ENCODE data around the gene BCAR1. TPM values are rescaled to one million over a fixed set of nuclear protein-coding genes. Genes with fewer than 3 reads are reported as not detected.
A peak's percentile ranks its signal among the peaks of the same experiment; 100 is the strongest.

BCAR1 gene
- polyA plus RNA-seq, 2 donors, result 20.2 to 25.7 TPM

DNA sequence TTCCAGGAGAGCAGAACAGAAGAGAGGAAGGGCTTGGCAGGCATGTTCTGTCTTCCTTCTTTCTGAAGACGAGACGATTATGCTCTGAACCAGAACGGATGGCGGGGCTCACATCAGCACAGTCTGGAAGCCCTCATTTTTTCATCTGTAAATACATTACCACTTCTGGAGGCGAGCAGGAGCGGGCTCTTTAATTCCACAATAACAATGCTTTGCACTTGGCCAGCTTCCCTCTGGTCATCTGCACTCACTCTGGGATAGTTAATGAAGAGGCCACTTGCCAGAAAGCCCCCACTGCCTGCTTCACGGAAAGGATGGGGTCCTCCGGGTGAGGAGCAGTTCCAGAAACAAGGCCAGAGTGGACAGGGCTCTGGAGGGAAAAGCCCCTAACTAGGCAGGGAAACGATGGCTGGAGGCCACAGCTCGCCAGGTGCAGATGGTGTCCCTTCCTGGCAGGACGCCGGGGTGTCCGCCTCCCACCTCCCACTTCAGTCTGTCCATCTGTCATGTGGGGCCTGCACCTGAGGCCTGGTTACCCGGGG lies 13.1 kb upstream of the BCAR1 start:
- peaks cover 0 to 3% of the 10 kb centered on the region in 2 donors for H3K36me3 ChIP-seq (ENCODE audit: control insufficient read depth in 2 of 2, insufficient read depth in 2 of 2, low read length in 1 of 2)
- H3K27ac ChIP-seq (ENCODE audit: low read depth in 2 of 2, low read length in 1 of 2), result peak overlapping the region; percentile 62 to 67
- no peaks in the 10 kb centered on the region for H3K27me3 ChIP-seq (ENCODE audit: control insufficient read depth in 1 of 2, insufficient read depth in 2 of 2, low read length in 2 of 2)
- peak overlapping the region; percentile 67 to 75 for H3K4me3 ChIP-seq (ENCODE audit: low read depth in 1 of 2, low read length in 2 of 2)
- peaks cover 19 to 47% of the 10 kb centered on the region in 2 donors for H3K4me1 ChIP-seq (ENCODE audit: control insufficient read depth in 2 of 2, insufficient read depth in 2 of 2, low read length in 1 of 2)
- no peaks in the 10 kb centered on the region for H3K9me3 ChIP-seq (ENCODE audit: control insufficient read depth in 2 of 2, insufficient read depth in 1 of 2, low read depth in 1 of 2, low read length in 1 of 2)
- 24 to 29% methylated on average over 14 of the region's 14 CpGs for WGBS, 2 donors

DNA sequence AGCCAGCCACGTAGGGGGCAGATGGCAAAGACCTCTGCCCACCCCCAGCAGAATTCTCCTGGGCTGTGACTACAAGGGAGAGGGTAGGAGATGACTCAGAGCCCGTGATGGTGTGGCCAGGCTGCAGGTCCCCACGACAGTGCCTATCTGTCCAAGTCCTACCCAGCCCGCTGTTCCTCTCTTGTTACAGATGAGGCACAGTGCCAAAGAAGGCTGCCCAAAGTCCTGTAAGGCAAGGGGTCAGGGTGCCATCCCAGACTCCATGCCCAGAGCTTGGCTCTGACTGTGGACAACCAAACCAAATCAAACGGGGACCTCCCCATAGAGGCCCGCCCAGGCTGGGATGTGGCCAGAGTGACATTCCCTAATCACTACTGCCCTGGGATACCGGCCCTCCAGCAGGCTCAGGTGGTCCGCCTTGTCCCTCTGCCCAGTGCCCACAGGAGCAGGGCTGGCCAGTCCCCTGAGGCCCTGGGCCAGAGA lies 12.6 kb upstream of the BCAR1 start:
- Histone ChIP-seq H3K36me3 (ENCODE audit: control insufficient read depth in 2 of 2, insufficient read depth in 2 of 2, low read length in 1 of 2) (peaks cover 0 to 3% of the 10 kb centered on the region in 2 donors), H3K27me3 (ENCODE audit: control insufficient read depth in 1 of 2, insufficient read depth in 2 of 2, low read length in 2 of 2) (no peaks in the 10 kb centered on the region), H3K4me3 (ENCODE audit: low read depth in 1 of 2, low read length in 2 of 2) (peak overlapping the region in 1 of 2 donors; percentile 10), H3K4me1 (ENCODE audit: control insufficient read depth in 2 of 2, insufficient read depth in 2 of 2, low read length in 1 of 2) (peaks cover 19 to 47% of the 10 kb centered on the region in 2 donors), H3K27ac (ENCODE audit: low read depth in 2 of 2, low read length in 1 of 2) (peak overlapping the region; percentile 58 to 62), H3K9me3 (ENCODE audit: control insufficient read depth in 2 of 2, insufficient read depth in 1 of 2, low read depth in 1 of 2, low read length in 1 of 2) (no peaks in the 10 kb centered on the region)
- WGBS, 2 donors, result 33 to 34% methylated on average over 8 of the region's 8 CpGs

DNA sequence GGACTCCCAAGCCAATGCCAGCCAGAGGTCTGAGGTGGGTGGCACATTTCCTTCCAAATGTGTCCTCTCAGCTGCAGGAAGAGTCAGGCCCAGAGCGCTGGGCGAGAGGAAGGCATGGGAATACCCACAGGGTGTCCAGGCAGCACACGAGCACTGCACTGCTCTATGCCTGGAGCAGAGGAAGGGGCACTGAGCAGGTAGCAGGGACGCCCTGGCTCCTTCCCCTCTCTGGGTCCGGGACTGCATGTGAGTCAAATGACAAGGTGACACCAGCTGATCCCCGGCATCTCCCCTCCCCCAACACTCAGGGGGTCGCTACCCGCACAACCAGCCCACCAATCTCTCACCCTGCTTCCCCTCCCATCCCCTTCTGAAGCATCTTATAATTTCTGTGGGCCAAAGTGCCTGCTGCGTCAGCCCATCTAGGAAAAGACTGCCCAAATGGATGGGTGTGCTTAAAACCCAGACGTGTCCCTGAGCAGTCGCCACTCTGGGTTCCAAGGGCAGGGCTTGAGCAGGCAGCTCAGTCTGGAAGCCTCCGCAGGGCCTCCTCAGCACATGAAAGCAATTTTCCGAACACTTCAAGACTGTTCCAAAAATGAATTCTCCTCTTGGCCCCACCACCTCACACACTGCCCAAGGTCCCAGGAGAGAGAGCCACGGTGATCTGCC lies 12.0 kb upstream of the BCAR1 start:
- Histone ChIP-seq H3K4me3 (ENCODE audit: low read depth in 1 of 2, low read length in 2 of 2) (no peak overlapping the region), H3K27ac (ENCODE audit: low read depth in 2 of 2, low read length in 1 of 2) (no peak overlapping the region), H3K9me3 (ENCODE audit: control insufficient read depth in 2 of 2, insufficient read depth in 1 of 2, low read depth in 1 of 2, low read length in 1 of 2) (no peaks in the 10 kb centered on the region), H3K27me3 (ENCODE audit: control insufficient read depth in 1 of 2, insufficient read depth in 2 of 2, low read length in 2 of 2) (no peaks in the 10 kb centered on the region), H3K4me1 (ENCODE audit: control insufficient read depth in 2 of 2, insufficient read depth in 2 of 2, low read length in 1 of 2) (peaks cover 19 to 47% of the 10 kb centered on the region in 2 donors), H3K36me3 (ENCODE audit: control insufficient read depth in 2 of 2, insufficient read depth in 2 of 2, low read length in 1 of 2) (peaks cover 0 to 3% of the 10 kb centered on the region in 2 donors)
- WGBS, 2 donors, result 66 to 74% methylated on average over 13 to 14 of the region's 14 CpGs

DNA sequence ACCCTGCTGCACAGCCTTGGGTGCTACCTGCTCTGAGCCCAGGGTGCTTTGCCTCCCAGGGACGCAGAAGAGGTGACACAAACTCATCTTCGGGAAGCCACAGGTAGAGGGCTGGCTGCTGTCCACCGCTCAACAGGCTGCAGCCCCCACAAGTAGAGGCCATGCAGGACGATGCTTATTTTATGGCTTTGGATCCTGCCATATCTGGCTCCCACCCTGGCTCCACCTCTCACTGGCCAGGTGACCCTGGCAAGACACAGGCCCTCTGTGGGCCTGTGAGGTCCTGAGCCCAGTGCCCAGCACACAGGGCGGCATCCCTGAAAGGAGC lies 11.3 kb upstream of the BCAR1 start:
- Histone ChIP-seq H3K27ac (ENCODE audit: low read depth in 2 of 2, low read length in 1 of 2) (no peak overlapping the region), H3K4me1 (ENCODE audit: control insufficient read depth in 2 of 2, insufficient read depth in 2 of 2, low read length in 1 of 2) (peaks cover 16 to 42% of the 10 kb centered on the region in 2 donors), H3K4me3 (ENCODE audit: low read depth in 1 of 2, low read length in 2 of 2) (no peak overlapping the region), H3K27me3 (ENCODE audit: control insufficient read depth in 1 of 2, insufficient read depth in 2 of 2, low read length in 2 of 2) (no peaks in the 10 kb centered on the region), H3K36me3 (ENCODE audit: control insufficient read depth in 2 of 2, insufficient read depth in 2 of 2, low read length in 1 of 2) (peaks cover 0 to 3% of the 10 kb centered on the region in 2 donors), H3K9me3 (ENCODE audit: control insufficient read depth in 2 of 2, insufficient read depth in 1 of 2, low read depth in 1 of 2, low read length in 1 of 2) (no peaks in the 10 kb centered on the region)
- WGBS, 2 donors, result 74 to 80% methylated on average over 5 of the region's 5 CpGs

DNA sequence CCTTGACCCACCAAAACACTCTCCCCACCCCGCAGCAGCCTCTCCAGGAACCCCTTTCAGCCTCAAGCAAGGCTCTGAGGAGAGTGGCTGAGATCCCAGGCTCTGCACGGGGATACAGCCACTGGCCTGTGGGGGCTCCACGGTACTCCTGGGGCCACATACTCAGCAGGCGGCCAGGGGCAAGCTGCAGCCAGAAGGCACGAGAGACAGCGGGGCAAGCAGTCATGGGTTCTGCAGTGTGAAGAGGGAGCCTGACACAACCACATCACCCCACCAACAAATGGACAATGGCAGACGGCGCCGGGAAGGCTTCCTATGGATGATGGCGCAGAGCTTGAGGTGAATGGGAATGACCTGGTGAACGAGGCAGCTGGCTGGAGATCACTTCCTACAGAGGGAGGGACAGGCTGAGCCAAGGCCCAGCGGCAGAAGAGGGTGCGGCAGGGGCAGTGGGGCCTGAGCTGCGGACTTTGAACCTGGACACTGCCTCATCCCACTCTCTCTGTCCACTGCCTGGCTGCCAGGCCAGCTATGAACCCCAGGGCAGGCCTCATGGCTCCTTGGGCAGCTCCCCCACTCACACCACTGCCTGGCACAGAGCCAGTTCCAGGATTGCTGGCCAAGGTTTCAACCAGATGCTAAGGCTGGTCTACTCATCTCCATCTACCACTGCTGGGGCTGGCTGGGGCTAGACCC lies 10.8 kb upstream of the BCAR1 start:
- Histone ChIP-seq H3K4me1 (ENCODE audit: control insufficient read depth in 2 of 2, insufficient read depth in 2 of 2, low read length in 1 of 2) (peaks cover 15 to 37% of the 10 kb centered on the region in 2 donors), H3K36me3 (ENCODE audit: control insufficient read depth in 2 of 2, insufficient read depth in 2 of 2, low read length in 1 of 2) (peaks cover 0 to 3% of the 10 kb centered on the region in 2 donors), H3K27ac (ENCODE audit: low read depth in 2 of 2, low read length in 1 of 2) (no peak overlapping the region), H3K9me3 (ENCODE audit: control insufficient read depth in 2 of 2, insufficient read depth in 1 of 2, low read depth in 1 of 2, low read length in 1 of 2) (no peaks in the 10 kb centered on the region), H3K27me3 (ENCODE audit: control insufficient read depth in 1 of 2, insufficient read depth in 2 of 2, low read length in 2 of 2) (no peaks in the 10 kb centered on the region), H3K4me3 (ENCODE audit: low read depth in 1 of 2, low read length in 2 of 2) (no peak overlapping the region)
- 75 to 78% methylated on average over 14 of the region's 14 CpGs for WGBS, 2 donors

DNA sequence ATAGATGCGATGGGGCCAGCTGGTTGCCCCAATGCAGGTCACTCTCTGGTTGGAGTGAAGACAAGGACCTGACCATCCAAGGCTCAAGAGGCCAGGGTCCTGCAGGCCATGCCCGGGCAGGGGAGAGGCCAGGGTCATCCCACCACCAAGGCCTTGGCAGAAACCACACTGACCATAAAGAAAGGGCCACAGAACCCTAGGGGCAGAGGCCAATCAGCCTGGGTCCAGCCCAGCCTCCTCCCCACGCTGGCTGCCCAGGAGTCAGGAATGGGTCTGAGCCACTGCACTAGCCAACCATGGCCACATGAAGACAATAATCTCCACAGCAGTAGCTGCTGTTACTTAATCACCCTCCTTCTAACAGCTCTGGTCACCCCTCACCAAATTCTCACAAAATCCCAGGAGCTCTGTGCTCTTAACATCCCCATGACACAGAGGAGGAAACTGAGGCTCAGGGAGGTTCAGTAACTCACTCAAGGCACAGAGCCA lies 10.2 kb upstream of the BCAR1 start:
- H3K4me1 ChIP-seq (ENCODE audit: control insufficient read depth in 2 of 2, insufficient read depth in 2 of 2, low read length in 1 of 2), result peaks cover 20 to 38% of the 10 kb centered on the region in 2 donors
- WGBS, 2 donors, result 90% methylated on average over 3 of the region's 3 CpGs

DNA sequence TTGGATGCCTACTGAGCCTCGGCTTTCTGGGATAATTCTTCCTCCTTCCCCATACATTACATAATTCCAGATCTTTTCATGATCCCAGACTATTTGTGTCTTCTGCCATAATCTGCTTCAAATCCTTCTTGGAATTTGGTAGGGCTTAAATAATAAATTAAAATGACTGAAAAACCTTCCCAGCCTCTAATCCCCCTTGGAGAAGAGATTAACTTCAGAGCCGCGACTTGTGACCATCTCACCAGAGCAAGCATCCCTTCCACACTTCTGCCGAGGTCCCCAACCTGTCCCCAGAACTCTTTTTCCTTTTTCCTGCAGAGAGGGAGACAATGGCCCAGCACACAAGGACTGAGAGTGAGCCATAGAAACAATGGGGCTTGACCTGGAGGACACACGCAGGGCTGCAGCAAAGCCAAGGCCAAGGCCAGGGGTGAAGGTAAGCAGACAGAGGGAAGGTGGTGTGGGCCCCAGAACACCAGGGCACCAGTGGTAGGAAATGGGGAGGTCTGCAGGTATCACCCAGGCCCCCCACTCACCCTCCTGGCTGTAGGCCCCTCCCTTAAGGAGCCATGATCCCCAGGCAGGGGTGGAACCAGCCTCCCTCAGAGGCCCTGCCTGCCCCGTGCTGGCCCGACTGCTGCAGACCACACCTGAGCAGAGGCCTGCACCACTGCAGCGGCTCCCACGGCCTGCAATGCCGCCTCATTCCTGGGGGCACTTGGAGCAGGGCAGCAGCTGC lies 9.6 kb upstream of the BCAR1 start:
- Histone ChIP-seq H3K9me3 (ENCODE audit: control insufficient read depth in 2 of 2, insufficient read depth in 1 of 2, low read depth in 1 of 2, low read length in 1 of 2) (no peaks in the 10 kb centered on the region), H3K36me3 (ENCODE audit: control insufficient read depth in 2 of 2, insufficient read depth in 2 of 2, low read length in 1 of 2) (peaks cover 0 to 3% of the 10 kb centered on the region in 2 donors), H3K27me3 (ENCODE audit: control insufficient read depth in 1 of 2, insufficient read depth in 2 of 2, low read length in 2 of 2) (no peaks in the 10 kb centered on the region), H3K27ac (ENCODE audit: low read depth in 2 of 2, low read length in 1 of 2) (no peak overlapping the region), H3K4me1 (ENCODE audit: control insufficient read depth in 2 of 2, insufficient read depth in 2 of 2, low read length in 1 of 2) (peaks cover 22 to 35% of the 10 kb centered on the region in 2 donors), H3K4me3 (ENCODE audit: low read depth in 1 of 2, low read length in 2 of 2) (no peak overlapping the region)
- WGBS, 2 donors, result 81 to 82% methylated on average over 10 of the region's 10 CpGs

More for the DNA sequence above, 10.2 kb upstream of the BCAR1 start:
- Histone ChIP-seq H3K27ac (ENCODE audit: low read depth in 2 of 2, low read length in 1 of 2) (no peak overlapping the region), H3K4me3 (ENCODE audit: low read depth in 1 of 2, low read length in 2 of 2) (no peak overlapping the region), H3K9me3 (ENCODE audit: control insufficient read depth in 2 of 2, insufficient read depth in 1 of 2, low read depth in 1 of 2, low read length in 1 of 2) (no peaks in the 10 kb centered on the region), H3K36me3 (ENCODE audit: control insufficient read depth in 2 of 2, insufficient read depth in 2 of 2, low read length in 1 of 2) (peaks cover 0 to 3% of the 10 kb centered on the region in 2 donors), H3K27me3 (ENCODE audit: control insufficient read depth in 1 of 2, insufficient read depth in 2 of 2, low read length in 2 of 2) (no peaks in the 10 kb centered on the region)

DNA sequence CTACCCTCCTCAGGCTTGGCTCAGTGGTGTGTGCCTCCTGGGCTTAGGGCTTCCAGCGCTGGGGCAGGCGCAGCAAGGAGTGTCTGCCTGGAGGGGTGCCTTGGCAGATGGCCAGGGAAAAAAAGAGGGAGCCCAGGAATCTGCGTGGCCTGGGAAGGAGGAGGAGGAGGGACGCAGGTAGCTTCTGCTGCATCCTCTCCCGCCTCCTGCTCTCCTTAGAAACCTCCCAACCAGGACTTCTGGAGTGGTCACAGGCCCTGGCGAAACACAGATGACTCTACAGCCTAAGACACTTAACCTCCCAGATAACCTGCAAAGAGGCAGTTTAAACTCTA lies 7.3 kb upstream of the BCAR1 start:
- Histone ChIP-seq H3K27me3 (ENCODE audit: control insufficient read depth in 1 of 2, insufficient read depth in 2 of 2, low read length in 2 of 2) (no peaks in the 10 kb centered on the region), H3K4me1 (ENCODE audit: control insufficient read depth in 2 of 2, insufficient read depth in 2 of 2, low read length in 1 of 2) (peaks cover 27 to 33% of the 10 kb centered on the region in 2 donors), H3K9me3 (ENCODE audit: control insufficient read depth in 2 of 2, insufficient read depth in 1 of 2, low read depth in 1 of 2, low read length in 1 of 2) (no peaks in the 10 kb centered on the region), H3K27ac (ENCODE audit: low read depth in 2 of 2, low read length in 1 of 2) (no peak overlapping the region), H3K4me3 (ENCODE audit: low read depth in 1 of 2, low read length in 2 of 2) (no peak overlapping the region), H3K36me3 (ENCODE audit: control insufficient read depth in 2 of 2, insufficient read depth in 2 of 2, low read length in 1 of 2) (peaks cover 0 to 3% of the 10 kb centered on the region in 2 donors)
- WGBS, 2 donors, result 67 to 68% methylated on average over 6 of the region's 6 CpGs

Data from esophagus (tissue), 2 donors.